ENCODE results near the gene HPSE.
A peak's percentile ranks its signal among the peaks of the same experiment; 100 is the strongest.

The HPSE gene

DNA sequence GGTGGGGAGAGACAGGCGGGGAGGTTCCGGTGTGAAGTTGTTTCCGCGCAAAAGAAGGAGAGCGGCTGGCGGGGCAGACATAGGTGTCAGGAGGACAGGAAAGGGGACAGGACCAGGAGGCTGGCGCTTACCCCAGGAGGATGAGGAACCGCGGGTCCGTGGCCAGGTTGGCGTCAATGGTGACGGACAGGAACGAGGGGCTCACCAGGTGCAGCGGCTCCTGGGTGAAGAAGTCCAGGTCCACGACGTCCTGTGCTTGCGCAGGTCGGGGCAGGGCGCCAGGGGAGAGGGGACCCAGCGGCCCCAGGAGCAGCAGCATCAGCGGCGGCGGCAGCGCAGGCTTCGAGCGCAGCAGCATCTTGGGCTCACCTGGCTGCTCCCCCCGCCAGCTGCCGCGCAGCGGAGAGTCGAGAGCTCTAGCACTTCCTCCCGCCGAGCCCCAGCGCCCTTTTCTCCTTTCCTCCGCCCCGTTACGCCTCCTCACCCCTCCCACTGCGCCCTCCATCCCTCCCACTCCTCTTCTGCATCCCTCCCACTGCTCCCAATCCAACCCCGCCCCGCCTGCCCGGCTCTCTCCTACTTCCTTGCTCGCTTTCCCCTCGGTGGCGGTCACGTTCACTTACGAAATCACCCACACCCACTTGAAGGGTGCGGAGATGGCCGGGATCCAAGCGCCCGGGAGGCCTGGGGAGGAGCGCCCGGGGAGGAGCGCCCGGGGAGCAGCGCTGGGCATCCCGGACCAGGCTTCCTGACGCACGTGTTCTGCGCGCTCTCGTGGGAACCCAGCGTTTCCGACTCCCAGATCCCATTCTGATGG, at the start of gene HPSE:
HPSE (minus strand) TSS at position 424 of the 817 bp plus-strand sequence; CDS start at position 358, 66 bp downstream.
- peak; percentile 35 to 56 for DNase-seq (ENCODE audit: low read depth in 2 of 2)

GRCh38 chr4:83382850-83383249, 48.2 kb upstream of the HPSE start:
- no peak for DNase-seq (ENCODE audit: low read depth in 2 of 2)

- DNase-seq (ENCODE audit: low read depth in 2 of 2): no peak
Observed at GRCh38 chr4:83381173-83381572, 46.5 kb upstream of the HPSE start.

DNA sequence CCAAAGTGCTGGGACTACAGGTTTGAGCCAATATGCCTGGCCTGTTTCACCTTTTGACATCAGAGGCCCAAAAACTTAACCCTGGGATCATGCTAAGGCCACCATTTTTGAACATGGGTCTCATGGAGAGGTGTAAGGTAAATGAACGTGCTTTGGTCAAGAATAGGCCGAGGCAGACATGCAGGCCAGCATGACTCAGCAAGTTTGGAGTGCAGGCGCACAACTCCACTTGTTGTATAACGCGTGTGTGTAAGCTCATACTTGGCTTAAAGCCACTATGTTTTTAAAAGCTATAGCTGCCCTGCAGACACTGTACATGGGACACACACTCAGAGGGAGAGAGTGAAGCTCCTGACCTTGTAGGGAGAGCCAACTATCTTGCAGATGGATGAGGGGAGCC, 43.8 kb upstream of the HPSE start:
- no peak for DNase-seq (ENCODE audit: low read depth in 2 of 2)

- no peak for DNase-seq (ENCODE audit: low read depth in 2 of 2)
Observed at GRCh38 chr4:83372931-83373330, 38.3 kb upstream of the HPSE start.

DNA sequence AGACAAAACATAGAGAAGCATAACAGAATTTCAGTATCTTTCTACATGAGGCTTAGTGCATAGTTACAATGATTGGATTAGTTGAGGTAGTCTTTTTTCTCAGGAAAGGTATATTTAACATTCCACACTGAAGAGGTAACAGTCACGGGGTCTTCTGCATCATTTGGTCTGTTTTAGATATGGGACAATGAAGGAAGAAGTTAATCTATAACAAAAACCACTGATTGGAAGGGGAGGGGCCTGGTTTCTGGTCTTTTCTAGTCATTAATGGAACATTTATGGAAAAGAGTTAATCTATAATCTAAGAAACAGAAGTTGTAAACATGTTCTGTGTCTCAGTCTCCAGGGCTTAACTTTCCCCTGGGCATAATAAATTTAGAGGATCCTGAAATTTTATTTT, 37.3 kb upstream of the HPSE start:
- no peak for DNase-seq (ENCODE audit: low read depth in 2 of 2)

DNA sequence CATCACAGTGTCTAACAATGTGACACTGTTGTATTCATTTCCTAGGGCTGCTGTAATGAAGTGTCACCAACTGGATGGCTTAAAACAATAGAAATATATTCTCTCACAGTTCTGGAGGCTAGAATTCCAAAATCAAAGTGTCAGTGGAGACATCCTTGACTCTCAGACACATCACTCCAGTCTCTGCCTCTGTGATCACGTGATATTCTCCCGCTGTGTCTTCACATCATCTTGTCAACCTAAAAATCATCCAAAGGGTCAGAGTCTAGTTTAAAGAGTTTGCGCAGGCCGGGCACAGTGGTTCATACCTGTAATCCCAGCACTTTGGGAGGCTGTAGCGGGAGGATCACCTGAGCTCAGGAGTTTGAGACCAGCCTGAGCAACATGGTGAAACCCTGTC, 36.6 kb upstream of the HPSE start:
- DNase-seq (ENCODE audit: low read depth in 2 of 2): no peak

DNA sequence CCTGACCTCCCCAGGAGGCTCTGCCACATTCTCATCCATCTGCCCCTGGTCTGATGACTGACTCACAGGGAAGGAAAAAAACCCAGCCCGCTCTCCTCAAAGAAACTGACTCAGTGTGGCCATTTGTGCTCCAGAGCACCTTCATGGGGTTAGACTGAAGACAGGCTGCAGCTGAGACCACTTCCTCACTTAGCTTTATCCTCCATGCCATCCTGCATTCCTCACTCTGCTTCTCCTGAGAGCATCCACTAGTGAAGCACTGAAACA, 35.9 kb upstream of the HPSE start:
- no peak for DNase-seq (ENCODE audit: low read depth in 2 of 2)

DNA sequence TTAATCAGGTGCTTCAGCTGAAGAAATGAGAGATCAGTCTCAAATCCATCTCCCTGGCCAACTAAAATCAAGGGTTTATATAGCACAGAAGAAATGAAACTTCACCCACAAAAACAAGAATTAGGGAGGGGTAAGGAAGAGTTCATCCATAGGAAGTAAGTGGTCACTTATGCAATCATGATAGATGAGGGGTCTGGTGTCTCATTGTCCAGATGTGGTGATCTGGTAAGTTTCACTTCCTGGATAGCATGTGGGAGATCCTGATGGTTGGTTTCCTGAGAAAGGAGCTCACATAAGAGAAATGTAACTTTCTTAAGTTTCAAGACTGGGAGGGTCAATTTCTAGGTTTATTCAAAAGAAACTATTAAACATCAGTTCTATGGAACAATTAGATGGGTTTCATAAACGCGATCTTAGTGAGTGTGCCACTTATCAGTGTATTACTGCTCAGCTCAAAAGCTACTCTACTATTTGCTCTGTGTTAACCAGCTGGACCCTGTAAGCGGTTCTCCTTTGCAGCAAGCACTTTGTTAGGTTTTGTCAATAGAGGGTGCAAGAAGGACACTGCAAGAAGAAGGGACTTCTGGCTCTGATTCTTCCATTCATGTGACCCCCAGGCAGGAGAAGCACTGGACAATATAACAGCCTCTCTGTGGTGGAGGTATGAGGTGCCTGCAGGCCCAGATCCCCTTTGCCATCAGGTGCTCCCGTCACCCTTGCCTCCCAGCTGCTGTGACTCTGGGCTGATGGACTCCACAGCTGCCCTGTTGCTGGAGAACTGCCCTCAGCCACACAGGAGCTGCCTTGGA, 35.4 kb upstream of the HPSE start:
- no peak for DNase-seq (ENCODE audit: low read depth in 2 of 2)

DNA sequence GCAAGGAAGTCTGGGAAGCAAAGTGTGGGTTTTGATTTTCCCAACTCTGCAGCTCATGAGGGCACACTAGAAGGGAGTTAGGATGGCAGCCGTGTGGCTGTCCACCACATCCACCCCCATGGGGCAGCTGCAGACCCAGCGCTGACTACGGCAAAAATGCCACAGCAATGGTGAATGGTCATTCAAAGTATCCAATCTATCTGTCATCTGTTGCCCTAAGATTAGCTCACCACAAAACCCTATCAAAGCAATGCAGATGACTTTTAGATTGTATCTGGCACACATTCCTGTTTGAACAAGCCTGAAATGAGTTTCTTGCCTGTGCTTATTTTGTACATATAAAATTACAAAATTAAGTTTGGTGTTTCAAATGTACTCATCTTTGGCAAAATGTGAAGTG, 29.7 kb upstream of the HPSE start:
- no peak for DNase-seq (ENCODE audit: low read depth in 2 of 2)

GRCh38 chr4:83362492-83363329, 28.1 kb upstream of the HPSE start:
- DNase-seq (ENCODE audit: low read depth in 2 of 2): no peak

DNA sequence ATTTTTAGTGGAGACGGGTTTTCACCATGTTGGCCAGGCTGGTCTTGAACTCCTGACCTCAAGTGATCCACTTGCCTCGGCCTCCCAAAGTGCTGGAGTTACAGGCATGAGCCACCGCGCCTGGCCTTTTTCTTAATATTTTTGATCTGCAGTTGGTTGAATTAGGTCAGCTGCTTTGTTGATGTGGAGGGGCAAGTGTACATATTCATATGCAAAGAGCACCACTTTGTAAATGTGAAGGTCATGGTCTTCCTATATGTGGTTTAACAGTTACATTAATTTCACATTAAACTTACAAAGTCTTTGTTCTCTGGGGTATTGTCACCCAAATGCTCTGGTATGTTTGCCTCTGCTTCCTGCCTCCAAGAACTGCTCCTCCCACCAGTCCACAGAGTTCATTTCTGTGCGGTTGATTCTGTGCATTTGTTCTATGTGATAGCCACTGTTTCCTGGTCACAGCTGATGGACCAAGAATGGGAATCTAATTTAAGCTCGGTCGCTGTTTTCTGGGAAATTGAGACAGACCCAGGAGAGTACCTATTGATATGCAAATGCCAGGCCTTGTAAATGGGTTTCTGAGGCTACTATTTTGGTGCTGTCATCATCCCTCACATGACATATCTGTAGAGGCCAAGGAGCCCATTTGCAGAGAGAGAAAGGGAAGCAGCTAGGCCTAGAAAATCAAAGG, 26.9 kb upstream of the HPSE start:
- DNase-seq (ENCODE audit: low read depth in 2 of 2): no peak

DNA sequence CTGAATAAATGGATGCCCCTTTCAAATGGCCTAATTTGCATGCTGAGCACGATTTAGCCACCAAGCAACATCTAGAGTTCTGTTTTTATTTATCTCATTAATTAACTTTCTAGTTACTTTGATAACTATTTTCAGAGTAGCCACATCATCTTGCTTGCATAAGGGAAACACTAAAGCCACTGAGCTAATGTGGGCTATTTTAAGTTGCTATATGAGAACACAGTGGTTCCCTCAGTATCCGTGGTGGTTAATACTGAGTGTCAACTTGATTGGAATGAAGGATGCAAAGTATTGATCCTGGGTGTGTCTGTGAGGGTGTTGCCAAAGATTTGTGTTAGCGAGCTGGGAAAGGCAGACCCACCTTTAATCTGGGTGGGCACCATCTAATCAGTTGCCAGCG, 25.4 kb upstream of the HPSE start:
- DNase-seq (ENCODE audit: low read depth in 2 of 2): no peak

DNA sequence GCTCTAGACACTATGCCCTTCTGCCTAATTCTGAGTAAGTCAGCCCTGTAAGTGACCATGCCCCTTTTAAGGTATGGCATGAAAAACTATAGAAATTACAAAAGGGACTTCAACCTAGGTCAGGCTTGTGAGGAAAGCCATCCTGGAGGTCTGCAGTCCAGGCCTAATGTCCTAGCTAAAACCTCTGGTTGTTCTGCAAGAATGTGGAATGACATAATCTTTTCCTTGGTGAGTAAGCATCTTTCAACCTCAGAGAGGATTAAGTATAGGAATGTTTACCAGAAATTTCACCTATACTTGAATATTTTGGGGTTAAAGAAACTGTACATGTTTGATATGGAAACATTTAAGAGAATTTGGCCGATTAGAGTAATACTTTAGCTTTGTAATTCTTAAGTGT, 23.8 kb upstream of the HPSE start:
- no peak for DNase-seq (ENCODE audit: low read depth in 2 of 2)

- DNase-seq (ENCODE audit: low read depth in 2 of 2): no peak
Observed at GRCh38 chr4:83356899-83357661, 22.4 kb upstream of the HPSE start.

DNA sequence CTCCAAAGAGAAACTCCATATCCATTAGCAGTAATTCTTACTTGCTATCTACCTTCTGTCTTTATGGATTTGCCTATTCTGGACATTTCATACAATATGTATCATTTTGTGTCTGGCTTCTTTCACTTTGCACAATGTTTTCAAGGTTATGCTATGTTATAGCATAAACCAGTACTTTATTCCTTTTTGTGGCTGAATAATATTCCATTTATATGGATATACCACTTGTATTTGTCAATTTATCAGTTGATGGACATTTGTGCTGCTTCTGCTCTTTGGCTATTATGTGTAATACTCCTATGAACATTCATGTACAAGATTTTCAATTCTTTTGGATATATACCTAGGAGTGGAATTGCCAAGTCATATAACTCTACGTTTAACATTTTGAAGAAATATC, 18.9 kb upstream of the HPSE start:
- DNase-seq (ENCODE audit: low read depth in 2 of 2): no peak

GRCh38 chr4:83348074-83348473, 13.4 kb upstream of the HPSE start:
- DNase-seq (ENCODE audit: low read depth in 2 of 2): no peak

GRCh38 chr4:83342476-83342875, 7.8 kb upstream of the HPSE start:
- no peak for DNase-seq (ENCODE audit: low read depth in 2 of 2)

DNA sequence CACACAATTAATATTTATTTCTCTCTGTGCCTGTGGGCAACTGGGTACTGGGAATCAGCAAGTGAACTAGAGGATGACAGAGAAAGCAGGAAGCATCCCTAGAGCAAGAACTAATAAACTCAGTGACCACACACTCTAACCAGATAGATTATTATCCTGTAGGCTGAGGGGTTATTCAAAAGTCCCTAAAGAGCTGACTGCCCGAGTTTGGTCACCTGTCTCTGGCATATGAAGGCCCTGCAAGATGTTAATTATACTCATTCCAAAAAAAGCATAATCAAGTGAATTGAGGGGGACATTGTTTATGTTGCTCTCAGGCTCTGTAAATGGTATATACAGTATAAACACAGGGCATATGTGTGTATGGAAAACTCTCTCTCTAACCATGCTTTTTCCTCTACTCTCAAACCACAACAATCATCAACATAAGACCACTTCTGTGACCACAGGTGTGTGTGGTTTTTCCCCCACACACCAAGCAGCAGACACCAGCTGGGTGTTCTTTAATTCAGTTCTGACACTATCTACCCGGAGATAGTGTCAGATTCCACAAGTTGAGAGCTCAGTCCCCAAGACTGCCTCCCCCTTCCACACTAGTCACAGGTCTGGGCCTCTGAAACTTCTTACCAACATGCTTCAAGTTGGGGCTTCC, 6.2 kb upstream of the HPSE start:
- DNase-seq (ENCODE audit: low read depth in 2 of 2): peak; percentile 9 to 11

DNA sequence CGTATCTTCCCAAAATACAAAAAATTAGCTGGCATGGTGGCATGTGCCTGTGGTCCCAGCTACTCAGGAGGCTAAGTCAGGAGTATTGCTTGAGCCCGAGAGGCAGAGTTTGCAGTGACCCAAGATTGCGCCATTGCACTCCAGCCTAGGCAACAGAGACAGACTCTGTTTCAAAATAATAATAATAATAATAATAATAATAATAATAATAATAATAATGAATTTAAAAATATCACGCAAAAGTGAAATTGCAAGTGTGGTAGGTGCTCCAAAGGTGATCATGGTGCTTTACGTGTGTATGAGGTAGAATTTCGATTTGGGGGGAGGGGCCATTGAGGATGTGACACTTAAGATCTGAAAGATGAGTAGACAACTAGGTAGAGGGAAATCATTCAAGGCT, 4.9 kb upstream of the HPSE start:
- no peak for DNase-seq (ENCODE audit: low read depth in 2 of 2)

GRCh38 chr4:83335701-83336100, 1.1 kb upstream of the HPSE start:
- no peak for DNase-seq (ENCODE audit: low read depth in 2 of 2)

Data from stimulated activated CD8-positive, alpha-beta memory T cell treated with anti-CD3 and anti-CD28 coated beads, Interleukin-7, amount 100 ng/mL, for 4 hours (primary cell).